Stomach (tissue), 4 donors: ENCODE results near the gene HK1.
"Not testable (repeated sequence)": the region's sequence is repeated elsewhere in the genome, so short reads cannot be mapped to it uniquely, and the experiment has no call there.

Source experiments
- EP300 ChIP-seq: sonication (generic); formaldehyde crosslinking; IDR thresholded peaks from one replicate; pipeline ENCODE4 v1.6.1; 2017; ENCODE audit warnings: antibody characterized with exemption
- POLR2A ChIP-seq, 4 donors: fragments of 450-650 bp; IDR thresholded peaks; one replicate each; pipeline ENCODE4 v1.6.1; 2016; ENCODE audit warnings: antibody characterized with exemption in 4 of 4, control low read depth in 2 of 4, mild to moderate bottlenecking in 1 of 4, moderate library complexity in 1 of 4
- POLR2AphosphoS5 ChIP-seq, 3 donors: sonication (generic); formaldehyde crosslinking; IDR thresholded peaks; one replicate each; pipeline ENCODE4 v1.6.1; 2016; ENCODE audit warnings: antibody characterized with exemption in 3 of 3
- TF ChIP-seq, protein P1 (sequence below), 7 experiments: fragments of 450-650 bp in 4 of 7; fragments of 200-600 bp in 3 of 7; sonication (generic) in 3 of 7; IDR thresholded peaks; one replicate each; pipeline ENCODE4 v1.5.1; 2016 to 2019; ENCODE audit warnings: antibody characterized with exemption in 7 of 7, control low read depth in 2 of 7, mild to moderate bottlenecking in 1 of 7

DNA sequence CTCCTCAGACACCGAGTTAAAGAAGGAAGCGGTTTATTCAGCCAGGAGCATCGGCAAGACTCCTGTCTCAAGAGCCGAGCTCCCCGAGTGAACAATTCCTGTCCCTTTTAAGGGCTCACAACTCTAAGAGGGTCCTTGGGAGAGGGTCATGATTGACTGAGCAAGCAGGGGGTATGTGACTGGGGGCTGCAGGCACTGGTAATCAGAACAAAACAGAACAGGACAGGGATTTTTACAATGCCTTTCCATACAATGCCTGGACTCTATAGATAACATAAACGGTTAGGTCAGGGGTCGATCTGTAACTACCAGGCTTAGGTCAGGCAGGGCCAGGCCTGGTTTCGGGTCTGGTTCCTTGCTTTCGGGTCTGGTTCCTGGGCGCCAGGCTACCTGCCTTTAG is 30.0 kb downstream of the HK1 start:
- not testable (repeated sequence) for TF ChIP-seq POLR2A (IDR thresholded peaks at IDR 0.05); EP300; POLR2AphosphoS5 (IDR thresholded peaks at IDR 0.05)
- TF ChIP-seq, protein P1, sequence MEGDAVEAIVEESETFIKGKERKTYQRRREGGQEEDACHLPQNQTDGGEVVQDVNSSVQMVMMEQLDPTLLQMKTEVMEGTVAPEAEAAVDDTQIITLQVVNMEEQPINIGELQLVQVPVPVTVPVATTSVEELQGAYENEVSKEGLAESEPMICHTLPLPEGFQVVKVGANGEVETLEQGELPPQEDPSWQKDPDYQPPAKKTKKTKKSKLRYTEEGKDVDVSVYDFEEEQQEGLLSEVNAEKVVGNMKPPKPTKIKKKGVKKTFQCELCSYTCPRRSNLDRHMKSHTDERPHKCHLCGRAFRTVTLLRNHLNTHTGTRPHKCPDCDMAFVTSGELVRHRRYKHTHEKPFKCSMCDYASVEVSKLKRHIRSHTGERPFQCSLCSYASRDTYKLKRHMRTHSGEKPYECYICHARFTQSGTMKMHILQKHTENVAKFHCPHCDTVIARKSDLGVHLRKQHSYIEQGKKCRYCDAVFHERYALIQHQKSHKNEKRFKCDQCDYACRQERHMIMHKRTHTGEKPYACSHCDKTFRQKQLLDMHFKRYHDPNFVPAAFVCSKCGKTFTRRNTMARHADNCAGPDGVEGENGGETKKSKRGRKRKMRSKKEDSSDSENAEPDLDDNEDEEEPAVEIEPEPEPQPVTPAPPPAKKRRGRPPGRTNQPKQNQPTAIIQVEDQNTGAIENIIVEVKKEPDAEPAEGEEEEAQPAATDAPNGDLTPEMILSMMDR (IDR thresholded peaks at IDR 0.05): not testable (repeated sequence)
